IMR-90 (cell line): ENCODE results near the gene CFAP20.

ENCODE experiments used
- CHD1 ChIP-seq: IDR thresholded peaks from 2 replicates; pipeline ENCODE4 v1.6.1; 2012; ENCODE audit warnings: low read depth, low read length, improper control_type of control experiment
- MAZ ChIP-seq: IDR thresholded peaks from 2 replicates; pipeline ENCODE4 v1.6.1; 2012; ENCODE audit warnings: low read depth, mild to moderate bottlenecking, low read length, improper control_type of control experiment, moderate library complexity, borderline replicate concordance
- RAD21 ChIP-seq: IDR thresholded peaks from 2 replicates; pipeline ENCODE4 v1.6.1; 2012; ENCODE audit warnings: low read length, improper control_type of control experiment
- TF ChIP-seq, protein P1 (sequence below): conservative IDR thresholded peaks from 2 replicates; pipeline ENCODE4 v1.5.1; 2012; ENCODE audit warnings: mild to moderate bottlenecking, low read depth, low read length, improper control_type of control experiment

GRCh38 chr16:58118801-58119508 lies 10.2 kb downstream of the CFAP20 start:
- TF ChIP-seq, protein P1, sequence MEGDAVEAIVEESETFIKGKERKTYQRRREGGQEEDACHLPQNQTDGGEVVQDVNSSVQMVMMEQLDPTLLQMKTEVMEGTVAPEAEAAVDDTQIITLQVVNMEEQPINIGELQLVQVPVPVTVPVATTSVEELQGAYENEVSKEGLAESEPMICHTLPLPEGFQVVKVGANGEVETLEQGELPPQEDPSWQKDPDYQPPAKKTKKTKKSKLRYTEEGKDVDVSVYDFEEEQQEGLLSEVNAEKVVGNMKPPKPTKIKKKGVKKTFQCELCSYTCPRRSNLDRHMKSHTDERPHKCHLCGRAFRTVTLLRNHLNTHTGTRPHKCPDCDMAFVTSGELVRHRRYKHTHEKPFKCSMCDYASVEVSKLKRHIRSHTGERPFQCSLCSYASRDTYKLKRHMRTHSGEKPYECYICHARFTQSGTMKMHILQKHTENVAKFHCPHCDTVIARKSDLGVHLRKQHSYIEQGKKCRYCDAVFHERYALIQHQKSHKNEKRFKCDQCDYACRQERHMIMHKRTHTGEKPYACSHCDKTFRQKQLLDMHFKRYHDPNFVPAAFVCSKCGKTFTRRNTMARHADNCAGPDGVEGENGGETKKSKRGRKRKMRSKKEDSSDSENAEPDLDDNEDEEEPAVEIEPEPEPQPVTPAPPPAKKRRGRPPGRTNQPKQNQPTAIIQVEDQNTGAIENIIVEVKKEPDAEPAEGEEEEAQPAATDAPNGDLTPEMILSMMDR, result no peak
- TF ChIP-seq MAZ (no peak), CHD1 (no peak), RAD21 (no peak)
